Bone marrow (tissue), 2 donors: ENCODE measurements around the gene ZFYVE28.
"Not testable (repeated sequence)": the region's sequence is repeated elsewhere in the genome, so short reads cannot be mapped to it uniquely, and the experiment has no call there.

Experiments
- DNase-seq, 2 donors: peaks; one replicate each; lab custom pipeline; 2025; lab: John Stamatoyannopoulos, UW

ZFYVE28 gene

DNA sequence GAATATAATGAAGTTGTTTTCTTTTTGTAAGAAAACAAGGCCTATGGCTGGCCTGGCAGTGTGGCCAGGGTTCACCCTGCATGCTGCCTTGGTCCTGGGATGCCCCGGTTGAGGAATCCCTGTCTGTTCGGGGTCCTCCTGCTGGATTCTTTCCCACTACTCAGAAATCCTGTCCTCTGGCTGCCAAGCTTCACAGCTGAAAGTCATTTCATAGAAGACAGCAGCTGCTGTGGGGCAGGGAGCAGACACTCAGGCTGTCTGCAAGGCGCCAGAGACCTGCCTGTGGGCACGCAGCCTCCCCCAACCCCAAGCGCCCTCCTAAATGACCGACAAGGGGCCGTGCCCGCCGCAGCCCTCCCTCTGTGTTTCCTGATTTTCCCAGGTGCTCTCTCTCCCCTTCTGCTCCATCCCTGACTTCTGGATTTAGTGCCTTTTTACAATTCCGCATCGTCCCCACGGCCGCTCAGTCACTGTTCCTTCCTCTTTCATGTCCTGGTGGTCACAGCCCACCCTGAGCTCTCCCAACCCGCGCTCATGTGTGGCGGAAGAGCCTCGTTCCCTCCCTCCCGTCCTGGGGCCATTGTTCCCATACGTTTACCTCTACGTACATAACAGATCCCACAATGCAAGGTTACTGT lies 27.5 kb downstream of the ZFYVE28 start:
- DNase-seq: peak in 1 of 2 donors; percentile 23

DNA sequence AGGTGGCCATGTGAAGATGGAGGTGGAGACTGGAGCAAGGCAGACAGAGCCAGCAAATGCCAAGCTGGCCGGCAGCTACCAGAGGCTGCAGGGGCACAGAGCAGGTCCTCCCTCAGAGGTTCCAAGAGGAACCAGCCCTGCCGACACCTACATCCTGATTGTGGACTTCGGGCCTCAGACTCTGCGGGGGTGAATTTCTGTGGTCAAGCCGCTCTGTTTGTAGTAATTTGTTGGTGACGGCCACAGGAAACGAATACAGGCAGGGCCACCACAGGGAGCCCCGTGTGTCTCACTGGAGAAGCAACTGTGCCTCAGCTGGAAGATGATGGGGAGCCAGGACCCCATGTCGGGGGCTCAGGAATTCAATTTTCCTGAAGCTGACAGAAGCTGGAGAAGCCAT lies 28.3 kb downstream of the ZFYVE28 start:
- DNase-seq: no peak

DNA sequence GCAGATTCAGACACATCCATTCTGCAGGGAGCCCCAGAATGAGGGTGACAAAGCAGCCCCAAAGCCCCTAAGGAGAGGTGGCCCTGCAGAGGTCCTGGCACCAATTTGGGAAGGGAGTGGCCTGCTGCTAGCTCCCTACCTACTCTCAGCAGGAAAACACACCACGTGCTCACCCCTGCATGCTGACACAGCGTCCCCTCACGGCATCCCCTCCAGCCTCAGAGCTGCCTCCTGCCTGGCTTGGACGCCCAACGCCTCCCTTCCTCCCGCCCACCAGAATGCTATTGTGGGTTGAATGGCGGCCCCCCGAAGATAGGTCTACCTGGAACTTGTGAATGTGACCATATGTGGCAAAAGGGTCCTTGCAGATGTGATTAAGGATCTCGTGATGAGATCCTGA lies 28.8 kb downstream of the ZFYVE28 start:
- DNase-seq: no peak

DNA sequence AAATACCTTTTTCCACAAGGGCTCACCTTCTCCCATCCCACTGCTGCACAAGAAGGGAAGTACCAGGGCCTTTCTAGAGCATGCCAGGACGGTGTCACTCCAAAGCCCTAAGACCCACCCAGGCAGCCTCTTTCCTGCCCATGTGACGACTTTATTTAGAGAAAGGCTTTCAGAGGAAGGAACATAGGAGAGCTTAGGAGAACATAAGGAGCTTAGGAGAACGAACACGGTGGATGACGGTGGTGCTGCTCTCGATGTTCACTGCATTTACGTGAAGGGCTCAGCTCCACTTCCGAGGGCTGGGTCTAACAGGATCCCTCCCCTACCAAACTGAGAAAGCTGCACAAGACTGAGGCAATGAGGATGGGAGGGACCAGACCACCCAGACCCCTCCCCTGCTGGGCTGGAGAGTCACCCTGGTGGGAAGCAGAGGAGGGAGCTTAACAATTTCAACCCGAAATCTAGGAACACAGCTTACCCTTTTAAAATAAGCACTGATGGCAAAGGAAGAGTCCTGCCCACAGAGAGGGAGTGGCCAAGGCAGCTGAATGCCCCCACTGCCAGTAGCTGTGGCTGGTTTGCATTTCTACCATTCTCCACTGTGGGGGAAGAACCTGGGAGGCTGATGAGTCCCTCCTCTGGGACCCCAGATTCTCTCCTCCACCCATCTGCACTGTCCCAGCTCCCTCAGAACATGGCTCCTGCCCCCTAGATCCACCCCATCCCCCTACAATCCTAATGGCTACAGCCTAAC lies 29.8 kb downstream of the ZFYVE28 start:
- DNase-seq: no peak

DNA sequence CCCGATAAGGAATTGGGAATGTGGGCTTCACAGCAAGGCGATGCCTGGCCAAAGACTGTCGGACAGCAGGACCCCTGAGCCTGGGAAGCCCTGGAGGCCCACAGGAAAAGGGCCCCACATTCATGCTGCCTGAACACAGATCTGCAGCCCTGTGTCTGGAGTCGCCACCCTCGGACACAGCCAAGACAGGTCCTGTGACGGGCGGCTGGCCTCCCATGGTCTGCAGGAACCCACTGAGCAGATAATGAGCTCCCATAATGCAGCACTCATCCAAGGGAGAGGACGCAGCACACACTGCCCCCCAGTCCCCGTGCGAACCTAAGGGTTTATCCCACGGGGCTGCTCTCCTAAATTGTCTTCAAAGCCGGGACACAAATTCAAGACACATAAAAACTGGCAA lies 30.6 kb downstream of the ZFYVE28 start:
- DNase-seq: no peak

DNA sequence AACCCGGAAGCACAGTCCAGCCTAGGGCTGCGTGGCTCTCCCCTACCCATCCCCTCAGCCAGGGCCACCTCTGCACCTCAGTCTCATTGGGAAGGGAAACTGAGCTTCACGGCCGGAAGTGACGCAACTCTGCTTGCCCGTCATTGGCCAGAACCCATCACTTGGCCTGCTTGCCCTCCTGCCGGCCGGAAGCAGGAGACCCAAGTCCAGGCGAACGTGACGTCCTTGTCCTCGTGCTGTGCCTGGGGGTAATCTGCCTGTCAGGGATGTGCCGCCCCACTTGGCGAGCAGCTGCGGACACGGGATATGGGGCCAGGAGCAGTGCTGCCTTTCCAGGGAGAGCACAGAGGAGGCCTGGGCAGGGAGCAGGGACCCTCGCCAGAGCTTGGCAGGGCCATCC lies 31.2 kb downstream of the ZFYVE28 start:
- DNase-seq: no peak

DNA sequence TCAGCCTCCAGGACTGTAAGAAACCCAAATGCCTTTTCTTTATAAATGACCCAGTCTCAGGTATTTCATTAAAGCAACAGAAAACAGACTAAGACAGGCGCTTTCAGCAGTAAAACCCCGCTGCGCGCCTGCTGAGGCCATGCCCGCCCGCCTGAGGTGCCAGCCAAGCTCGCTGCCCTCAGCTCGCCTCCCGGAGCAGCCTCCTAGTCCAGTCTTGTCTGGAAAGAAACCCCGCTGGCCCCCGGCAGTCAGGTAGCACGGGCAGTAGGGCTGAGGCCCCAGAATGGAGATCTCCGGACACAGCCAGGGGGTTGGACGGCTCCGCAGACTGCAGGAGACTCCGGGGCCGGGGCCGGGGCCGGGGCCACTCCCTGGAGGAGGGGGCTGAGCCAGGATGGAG lies 31.7 kb downstream of the ZFYVE28 start:
- DNase-seq: no peak

DNA sequence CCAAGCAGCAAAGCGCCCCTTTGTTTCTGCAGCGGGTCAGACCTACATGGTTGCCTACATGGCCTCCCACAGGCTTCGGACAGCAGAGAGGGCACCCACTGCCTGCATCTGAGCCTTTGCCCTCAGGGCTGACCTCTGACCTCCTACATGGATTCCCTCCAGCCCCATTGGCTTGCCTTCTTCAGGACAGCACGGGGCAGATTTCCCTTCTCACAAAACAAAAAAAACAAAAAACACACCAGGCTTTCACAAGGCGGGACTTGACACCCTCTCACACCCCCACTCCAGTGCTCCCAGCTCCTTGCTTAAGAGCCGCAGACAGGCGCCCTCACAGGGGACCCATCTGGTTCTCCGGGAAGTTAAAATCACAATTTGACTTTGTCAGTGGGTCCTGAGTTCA lies 32.9 kb downstream of the ZFYVE28 start:
- no peak for DNase-seq

DNA sequence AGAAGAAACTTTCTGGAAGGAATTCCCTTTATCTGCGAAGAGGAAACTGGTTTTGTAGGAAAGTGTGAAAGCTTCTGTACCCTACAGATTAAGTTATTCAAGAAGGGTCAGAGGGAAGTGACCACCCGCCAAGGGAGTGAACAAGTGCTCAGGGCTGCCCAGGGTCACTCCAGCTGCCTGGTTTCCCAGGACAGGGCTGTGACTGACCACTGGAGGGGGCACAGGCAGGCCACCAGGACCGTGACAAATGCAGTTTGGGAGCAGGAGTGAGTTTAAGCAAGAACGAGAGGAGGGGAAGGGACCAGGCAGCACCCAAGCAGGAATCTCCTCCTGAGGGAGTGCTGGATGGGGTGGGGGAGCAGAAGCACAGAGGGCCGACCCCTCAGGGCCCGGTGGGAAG lies 34.2 kb downstream of the ZFYVE28 start:
- DNase-seq: no peak

DNA sequence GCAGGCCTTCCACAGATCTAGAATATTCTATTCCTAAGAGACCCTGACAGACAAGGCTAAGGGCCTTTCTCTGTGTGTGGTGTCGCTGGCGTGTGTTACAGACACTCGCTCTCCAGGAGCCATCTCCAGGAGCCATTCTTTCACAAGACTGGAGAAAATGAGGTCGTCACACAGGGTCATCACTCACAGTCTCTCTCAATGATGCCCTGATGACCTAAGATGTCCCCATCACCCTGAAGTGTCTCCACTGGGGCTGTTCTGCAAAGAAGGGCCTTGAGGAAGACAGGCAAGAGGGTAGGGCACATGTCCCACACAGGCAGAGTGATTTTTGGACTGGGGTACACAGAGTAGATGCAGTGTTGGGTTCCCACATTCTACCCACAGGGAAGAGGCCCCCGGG lies 34.7 kb downstream of the ZFYVE28 start:
- no peak for DNase-seq

DNA sequence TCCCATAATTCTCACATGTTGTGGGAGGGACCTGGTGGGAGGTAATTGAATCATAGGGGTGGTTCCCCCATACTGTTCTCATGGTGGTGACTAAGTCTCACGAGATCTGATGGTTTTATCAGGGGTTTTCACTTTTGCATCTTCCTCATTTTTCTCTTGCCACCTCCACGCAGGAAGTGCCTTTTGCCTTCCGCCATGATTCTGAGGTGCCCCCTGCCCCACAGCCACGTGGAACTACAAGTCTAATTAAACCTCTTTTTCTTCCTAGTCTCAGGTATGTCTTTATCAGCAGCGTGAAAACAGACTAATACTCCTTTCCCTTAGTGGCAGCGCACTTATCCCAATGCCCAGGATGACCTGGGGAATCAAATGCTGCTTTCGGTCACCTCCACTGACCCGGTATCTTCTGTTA lies 35.2 kb downstream of the ZFYVE28 start:
- DNase-seq: not testable (repeated sequence)

DNA sequence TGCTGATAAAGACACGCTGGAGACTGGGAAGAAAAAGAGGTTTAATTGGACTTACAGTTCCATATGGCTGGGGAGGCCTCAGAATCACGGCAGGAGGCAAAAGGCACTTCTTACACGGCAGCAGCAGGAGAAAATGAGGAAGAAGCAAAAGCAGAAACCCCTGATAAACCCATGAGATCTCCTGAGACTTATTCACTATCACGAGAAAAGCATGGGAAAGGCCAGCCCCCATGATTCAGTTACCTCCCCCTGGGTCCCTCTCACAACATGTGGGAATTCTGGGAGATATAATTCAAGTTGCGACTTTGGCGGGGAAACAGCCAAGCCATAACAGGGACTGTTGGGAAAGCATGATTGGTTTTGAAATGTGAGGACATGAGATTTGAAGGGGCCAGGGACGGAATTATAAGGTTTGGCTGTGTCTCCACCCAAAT lies 35.7 kb downstream of the ZFYVE28 start:
- not testable (repeated sequence) for DNase-seq

DNA sequence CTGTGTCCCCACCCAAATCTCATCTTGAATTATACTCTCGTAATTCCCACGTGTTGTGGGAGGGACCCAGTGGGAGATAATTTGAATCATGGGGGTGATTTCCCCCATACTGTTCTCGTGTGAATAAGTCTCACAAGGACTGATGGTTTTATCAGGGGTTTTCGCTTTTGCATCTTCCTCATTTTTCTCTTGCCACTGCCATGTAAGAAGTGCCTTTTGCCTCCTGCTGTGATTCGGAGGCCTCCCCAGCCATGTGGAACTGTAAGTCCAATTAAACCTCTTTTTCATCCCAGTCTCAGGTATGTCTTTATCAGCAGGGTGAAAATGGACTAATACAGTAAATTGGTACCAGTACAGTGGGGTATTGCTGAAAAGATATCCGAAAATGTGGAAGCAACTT lies 37.9 kb downstream of the ZFYVE28 start:
- DNase-seq: not testable (repeated sequence)

DNA sequence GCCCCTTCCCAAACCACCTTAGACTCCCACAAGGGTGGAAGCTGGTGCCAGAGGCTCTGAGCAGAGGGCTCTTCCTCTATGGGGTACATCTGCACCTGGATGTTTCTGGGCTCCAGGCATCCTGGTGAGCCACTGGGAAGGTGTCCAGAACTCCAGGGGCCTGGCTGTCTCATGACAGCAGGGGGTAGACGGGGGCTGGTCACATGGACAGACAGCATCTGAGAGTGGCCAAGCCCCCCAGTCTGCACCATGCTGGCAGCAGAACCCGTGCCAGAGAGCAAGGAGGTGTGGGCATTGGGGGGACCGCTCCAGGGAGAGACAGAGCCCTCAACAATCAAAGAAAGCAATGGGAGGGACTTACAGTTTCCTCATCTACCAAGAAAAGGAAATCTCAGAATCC lies 39.5 kb downstream of the ZFYVE28 start:
- DNase-seq: no peak

DNA sequence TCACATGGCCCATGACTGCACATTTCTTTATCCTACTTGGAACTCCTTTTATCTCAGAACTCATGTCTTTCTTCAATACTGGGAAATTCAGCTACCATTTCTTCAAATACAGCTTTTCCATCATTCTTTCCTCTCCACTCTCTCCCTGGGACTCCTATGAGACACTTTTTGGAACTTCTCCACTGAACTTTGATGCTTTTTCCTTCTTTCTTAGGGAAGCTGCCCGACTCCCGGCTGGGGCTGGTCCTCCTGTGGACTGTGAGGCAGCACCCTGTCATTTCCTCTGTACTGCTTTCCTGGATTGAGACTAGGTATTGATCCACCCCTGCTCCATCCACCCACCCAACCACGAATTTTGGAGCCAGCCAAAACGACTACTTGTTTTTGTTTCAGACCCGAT lies 40.0 kb downstream of the ZFYVE28 start:
- no peak for DNase-seq

DNA sequence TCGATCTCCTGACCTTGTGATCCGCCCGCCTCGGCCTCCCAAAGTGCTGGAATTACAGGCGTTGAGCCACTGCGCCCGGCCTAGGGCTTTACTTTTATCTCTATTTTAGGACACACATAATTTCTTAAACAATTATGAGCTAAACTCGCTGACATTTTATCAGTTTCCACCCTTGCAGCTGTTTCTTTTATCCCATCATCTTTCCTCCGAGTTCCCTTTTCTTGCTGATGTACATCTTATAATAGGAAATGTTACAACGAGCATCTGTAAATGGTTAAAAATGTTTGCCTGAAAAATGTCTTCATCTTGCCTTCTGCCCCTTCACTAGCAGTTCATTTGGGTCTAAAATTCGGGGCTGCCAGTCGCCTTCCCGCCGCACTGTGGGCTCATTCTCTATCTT lies 41.2 kb downstream of the ZFYVE28 start:
- DNase-seq: no peak

DNA sequence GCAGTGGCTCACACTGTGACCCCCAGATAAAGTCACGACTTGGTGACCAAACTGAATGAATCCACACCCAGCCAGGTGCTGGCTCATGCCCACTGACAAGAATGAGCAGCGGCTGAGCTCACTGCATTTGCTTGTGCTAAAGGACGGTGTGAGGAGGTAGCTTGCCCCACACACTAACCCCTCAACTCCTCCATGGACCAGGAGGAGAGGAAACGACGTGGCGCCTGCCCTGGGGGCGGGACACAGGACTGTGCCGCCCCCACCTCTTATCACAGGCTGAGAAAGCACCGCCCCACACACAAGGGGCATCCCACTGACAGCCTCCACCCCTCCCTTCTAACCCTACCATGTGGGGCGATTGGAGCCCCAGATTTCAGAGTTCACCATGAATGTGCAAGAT lies 43.0 kb downstream of the ZFYVE28 start:
- no peak for DNase-seq

DNA sequence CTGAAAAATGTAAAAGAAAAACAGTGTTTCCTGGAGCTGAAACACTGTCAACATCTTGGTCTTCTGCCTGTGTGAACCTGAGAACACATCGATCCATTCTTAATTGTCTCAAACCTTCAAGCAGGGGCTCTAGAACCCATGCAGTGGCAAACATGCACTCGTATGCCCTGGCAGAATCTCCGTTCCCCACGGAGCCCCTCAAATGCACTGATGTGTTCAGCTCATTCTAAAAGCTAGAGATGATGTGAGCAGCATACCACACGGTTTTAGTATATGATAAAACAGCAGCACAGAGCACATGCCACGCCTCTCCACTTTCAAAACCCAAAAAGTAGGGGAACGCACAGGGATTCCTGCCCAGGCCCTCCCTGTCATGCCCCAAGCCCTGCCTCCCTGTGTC lies 44.9 kb downstream of the ZFYVE28 start:
- DNase-seq: no peak

DNA sequence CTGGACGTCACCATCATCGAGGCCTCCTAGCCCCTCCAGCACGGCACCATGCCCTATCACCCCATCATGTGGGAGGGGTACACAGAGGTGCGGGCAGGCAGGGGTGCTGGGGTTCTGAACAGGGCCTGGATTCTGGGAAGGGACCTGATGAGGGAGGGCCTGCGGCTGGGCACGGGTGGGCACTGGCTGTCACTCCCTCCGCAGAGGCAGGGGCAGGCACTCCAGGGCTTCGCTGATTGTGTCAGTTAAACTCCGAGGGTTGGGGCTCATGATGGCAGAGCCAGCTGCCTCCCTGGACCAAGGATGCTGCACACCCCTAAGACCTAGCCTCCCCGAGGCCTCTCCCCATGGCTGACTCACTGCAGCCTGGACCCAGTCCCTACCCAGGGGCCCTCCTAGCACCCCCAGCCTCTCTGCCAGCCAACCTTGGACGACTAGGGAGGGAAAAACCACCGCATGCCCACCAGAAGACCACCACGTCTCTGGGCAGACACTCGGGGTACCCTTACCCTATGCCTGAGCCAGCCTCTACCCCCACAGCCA lies 45.9 kb downstream of the ZFYVE28 start:
- DNase-seq: no peak

DNA sequence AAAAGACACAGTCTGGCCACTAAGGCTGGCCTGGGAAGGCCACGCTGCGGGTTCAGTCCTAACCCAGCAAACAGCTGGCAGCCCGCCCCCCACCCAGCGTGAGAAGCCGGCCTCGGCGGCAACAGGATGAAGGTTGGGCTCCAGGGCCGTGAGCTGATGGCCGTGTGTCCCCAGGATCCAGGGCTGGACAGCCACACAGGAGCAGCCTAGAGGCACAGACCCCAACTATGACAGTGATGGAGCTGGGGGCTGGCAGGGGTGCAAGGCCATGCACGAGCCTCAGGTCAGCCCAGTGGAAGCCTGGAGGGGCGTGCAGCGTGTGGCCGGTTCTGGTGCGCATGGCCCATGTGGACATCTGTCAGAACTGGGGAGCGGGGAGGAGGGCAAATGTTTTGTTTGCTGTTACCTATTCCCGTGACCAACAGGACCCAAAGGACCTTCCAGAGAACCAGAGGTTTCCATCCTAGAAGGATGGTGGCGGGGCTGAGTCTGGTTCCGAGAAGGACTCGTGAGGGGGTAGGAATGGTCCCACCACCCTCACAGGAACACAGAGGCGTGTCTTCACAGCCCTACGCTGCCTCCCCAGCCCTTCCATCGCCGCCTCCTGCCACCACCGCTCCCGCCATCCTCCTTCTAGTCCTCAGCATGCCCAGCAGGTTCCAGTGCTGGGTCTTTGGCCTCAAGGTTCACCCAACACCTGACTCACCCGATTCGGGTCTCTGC lies 46.5 kb downstream of the ZFYVE28 start:
- no peak for DNase-seq

DNA sequence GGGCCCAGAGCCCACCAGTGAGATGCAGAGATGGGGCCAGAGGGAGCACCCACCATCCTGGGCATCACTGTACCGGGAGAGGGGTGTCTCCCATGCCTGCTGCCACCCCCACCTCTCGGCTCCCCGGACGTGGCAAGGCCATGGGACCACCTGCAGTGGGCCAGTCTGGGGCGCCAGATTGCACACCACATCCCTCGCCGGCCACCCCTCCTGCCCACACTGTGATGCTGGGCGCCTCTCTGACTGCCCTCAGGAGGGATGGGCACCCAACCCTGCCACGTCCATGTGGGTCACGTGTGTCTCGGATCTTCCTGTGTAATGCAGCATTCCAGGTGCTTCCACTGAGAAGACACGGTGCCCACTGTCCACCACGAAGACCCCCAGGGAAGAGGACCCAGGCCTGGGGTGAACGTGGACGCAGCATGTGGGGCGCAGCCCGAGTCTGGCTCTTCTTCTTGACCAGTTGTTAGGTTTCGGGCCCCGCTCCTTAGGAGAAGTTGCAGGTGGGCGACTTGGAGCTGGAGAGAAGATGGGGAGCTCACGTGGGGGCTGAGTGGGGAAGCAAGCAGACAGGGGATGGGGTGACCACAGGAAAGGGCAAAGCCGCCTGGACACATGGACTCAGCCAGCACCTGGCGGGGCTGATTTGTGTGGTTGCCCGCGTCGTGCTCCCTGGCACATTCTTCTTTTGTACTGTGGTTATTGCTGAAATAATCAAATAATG lies 47.7 kb downstream of the ZFYVE28 start:
- DNase-seq: no peak

DNA sequence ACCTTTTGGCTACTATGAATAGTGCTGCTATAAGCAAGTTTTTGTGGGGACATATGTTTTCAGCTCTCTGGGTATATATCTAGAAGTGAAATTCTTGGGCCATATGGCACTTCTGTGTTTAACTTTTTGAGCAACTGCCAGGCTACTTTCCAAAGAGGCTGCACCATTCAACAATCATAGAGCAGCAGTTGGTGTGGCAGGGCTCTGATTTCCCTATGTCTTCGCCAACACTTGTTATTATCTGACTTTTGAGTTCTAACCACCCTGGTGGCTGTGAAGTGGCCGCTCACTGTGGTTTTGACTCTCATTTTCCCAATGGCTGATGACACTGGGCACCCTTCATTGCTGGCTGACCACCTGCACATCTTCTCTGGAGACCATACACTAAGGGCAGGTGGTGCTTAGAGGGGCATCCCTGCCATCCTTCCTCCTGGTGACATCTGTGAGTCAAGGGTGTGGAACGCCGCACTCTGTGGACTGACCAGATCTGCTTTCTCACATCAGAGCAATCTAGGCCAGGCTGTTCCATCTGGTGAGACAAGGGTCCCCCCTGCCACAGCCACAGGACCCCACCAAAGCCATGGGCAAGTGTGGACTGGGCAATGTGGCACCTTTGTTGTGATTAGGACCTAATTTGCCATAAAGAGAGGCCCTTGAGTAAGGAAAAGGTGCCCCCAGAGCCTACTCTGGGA lies 49.6 kb downstream of the ZFYVE28 start:
- DNase-seq: no peak
